ENCODE measurements around the gene NLRC4.
"Not testable (repeated sequence)": the region's sequence is repeated elsewhere in the genome, so short reads cannot be mapped to it uniquely, and the experiment has no call there.

NLRC4 gene

DNA sequence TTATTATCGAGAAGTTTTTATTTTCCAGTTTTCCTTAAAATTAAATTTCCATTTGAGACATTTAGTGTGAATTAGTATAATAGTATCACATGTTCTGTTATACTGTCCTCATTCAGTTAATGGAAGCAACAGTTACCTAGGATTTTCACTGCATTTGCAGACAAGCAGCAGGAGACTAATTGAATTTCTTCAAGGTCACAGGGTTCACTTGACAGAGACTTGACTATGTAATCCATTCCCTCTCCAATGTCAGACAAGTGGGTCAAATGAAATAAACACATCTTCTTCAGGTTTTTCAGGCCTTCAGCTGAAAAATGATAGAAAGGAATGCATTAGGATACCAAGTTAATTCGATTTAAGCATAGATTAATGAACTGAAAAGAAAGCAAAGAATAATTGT lies 26.7 kb downstream of the NLRC4 start:
- DNase-seq: no peak

- DNase-seq: no peak
Measured at GRCh38 chr2:32237488-32237887, 27.2 kb downstream of the NLRC4 start.

GRCh38 chr2:32235315-32235714 lies 29.4 kb downstream of the NLRC4 start:
- DNase-seq: no peak

GRCh38 chr2:32231959-32232358 lies 32.7 kb downstream of the NLRC4 start:
- no peak for DNase-seq

DNA sequence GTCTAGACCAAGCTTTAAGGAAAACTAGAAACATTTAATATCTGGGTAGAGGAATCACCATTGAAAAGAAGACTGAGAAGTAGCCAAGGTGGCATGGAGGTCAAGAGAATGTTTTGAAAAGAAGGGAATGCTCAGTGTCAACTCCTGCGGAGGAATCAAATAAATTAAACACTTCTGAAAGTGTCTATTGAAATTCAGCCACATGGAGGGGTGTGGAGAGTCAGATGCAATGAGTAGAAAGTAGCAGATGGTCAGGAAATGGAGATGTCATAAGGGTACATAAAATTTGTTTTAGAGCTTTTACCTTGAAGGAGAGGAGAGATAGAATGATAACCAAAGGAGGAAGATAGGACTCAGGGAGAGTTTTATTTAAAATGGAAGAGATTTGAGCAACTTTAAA lies 35.1 kb downstream of the NLRC4 start:
- DNase-seq: no peak

- DNase-seq: no peak
Measured at GRCh38 chr2:32228181-32228580, 36.5 kb downstream of the NLRC4 start.

DNA sequence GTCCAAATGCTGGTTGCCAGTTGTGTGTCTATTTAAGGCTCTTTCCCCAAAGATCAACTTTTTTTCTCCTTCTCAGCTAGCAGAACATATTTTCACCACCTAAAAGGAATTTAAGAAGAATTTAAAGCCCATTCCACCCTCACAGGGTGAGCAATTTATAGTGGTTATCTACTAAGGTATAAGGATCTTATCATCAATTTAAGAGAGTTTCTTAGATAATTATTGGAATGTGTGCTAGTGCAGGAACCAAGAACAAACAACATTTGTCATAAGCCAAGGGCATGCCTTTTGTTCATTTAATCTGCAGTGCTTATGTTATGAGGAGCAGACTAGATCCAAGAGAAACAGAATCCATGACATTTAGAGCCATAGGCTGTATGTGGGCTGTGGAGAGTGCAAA lies 37.2 kb downstream of the NLRC4 start:
- DNase-seq: no peak

- no peak for DNase-seq
Measured at GRCh38 chr2:32222966-32223365, 41.7 kb downstream of the NLRC4 start.

GRCh38 chr2:32220445-32220844 lies 44.2 kb downstream of the NLRC4 start:
- DNase-seq: no peak

GRCh38 chr2:32212295-32212694 lies 52.4 kb downstream of the NLRC4 start:
- no peak for DNase-seq

- DNase-seq: no peak
Measured at GRCh38 chr2:32210767-32211408, 53.8 kb downstream of the NLRC4 start.

DNA sequence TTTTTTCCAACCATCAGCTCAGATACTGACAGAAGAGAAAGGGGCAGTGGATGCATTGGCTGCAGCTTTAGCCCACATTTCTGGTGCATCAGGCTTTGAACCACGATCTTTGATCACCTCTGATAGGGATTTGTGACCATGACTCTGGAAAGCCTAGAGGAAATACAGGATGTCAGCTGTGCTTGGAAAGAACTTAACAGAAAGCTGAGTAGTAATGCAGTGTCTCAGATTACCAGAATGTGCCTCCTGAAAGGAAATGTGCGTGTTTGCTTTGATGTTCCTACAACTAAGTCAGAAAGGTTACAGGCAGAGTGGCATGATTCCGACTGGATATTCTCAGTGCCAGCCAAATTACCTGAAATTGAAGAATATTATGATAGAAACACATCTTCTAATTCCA lies 61.3 kb downstream of the NLRC4 start:
- not testable (repeated sequence) for DNase-seq

GRCh38 chr2:32200814-32201213 lies 63.9 kb downstream of the NLRC4 start:
- no peak for DNase-seq

DNA sequence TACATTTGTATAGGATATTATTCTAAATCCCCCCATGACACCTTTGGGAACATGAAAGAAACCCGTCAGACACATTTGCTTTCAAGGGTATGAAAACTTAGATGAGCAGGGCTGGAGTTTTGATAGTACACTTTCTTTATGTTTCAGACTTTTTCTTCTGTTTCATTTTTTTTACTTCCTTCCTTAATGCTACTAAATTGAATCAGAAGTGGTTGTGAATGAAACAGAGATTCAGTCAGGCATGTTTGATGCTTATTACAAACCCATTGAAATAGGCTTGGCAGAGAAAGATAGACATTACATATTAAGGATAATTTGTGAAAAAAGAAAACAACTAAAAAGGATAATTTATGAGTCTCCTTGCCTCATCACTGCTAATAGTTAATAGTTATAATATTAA lies 72.3 kb downstream of the NLRC4 start:
- no peak for DNase-seq

DNA sequence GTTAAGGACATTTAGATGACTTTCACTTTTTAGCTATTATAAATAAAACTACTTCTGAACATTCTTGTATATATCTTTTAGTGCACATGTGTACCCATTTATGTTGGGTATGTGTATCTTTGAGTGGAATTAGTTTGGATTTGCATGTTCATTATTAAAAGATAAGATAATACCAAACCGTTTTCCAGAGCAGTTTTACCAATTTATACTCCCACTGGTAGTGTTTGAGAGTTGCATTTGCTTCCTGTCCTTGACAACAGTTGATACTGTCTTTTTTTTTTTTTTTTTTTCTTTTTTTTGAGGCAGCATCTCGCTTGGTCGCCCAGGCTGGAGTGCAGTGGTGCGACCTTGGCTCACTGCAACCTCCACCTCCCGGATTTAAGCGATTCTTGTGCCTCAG lies 75.7 kb downstream of the NLRC4 start:
- DNase-seq: no peak

DNA sequence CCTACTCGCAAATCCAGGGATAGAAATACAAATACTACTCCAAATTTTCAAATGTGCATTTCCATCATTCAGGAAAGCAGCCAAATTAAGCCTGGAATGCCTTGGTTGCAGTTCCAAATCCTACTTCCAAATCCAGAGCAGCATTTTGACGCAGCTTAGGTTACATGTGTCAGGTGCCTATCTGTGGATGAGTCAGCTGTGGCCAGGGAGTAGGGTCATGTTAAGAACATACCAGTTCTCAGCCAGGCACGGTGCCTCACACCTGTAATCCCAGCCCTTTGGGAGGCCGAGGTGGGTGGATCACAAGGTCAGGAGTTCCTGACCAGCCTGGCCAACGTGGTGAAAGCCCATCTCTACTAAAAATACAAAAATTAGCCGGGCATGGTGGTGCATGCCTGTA lies 82.0 kb downstream of the NLRC4 start:
- no peak for DNase-seq
